Measurements from ENCODE around the gene KRT76.

- no peak for TF ChIP-seq EZH2 (IDR thresholded peaks at IDR 0.05)
- no peak for TF ChIP-seq CTCF (IDR thresholded peaks at IDR 0.05 in 2 of 3, conservative IDR thresholded peaks at IDR 0.05 in 1 of 3; ENCODE audit: borderline replicate concordance in 1 of 3, insufficient read depth in 1 of 3, low read depth in 2 of 3, low read length in 2 of 3)
- no peak for TF ChIP-seq JUND (IDR thresholded peaks at IDR 0.05)
- no peak for TF ChIP-seq ZBTB33 (IDR thresholded peaks at IDR 0.05; ENCODE audit: extremely low read depth, insufficient replicate concordance, low read length)
Measured at GRCh38 chr12:52815676-52816588, 38.8 kb upstream of the KRT76 start.
